Fibroblast of the aortic adventitia (primary cell): ENCODE data around the gene CLMP. TPM values are rescaled to one million over a fixed set of nuclear protein-coding genes. Genes with fewer than 3 reads are reported as not detected.

Experiments
- DNase-seq: peaks from one replicate; pipeline ENCODE4 v3.0.0-alpha.2; 2010; ENCODE audit warnings: low read depth
- H3K4me3 ChIP-seq: 2 replicates; pipeline ENCODE4 v1.5.1; 2011; ENCODE audit warnings: low read depth, mild to moderate bottlenecking, control low read depth, low read length, moderate library complexity
- CTCF ChIP-seq: IDR thresholded peaks from 2 replicates; pipeline ENCODE4 v1.5.1; 2011; ENCODE audit warnings: mild to moderate bottlenecking, low read length, control low read depth, inconsistent platforms; ENCODE audit not compliant: insufficient read depth
- total RNA-seq: library from RNA; depleted of rRNA; stranded (reverse); fragments of >200 nt; gene quantifications from 2 replicates; pipeline ENCODE4 v1.2.3, GENCODE V29; 2012; ENCODE audit warnings: low replicate concordance

The CLMP gene
- total RNA-seq, 1 donor = 235 TPM

GRCh38 chr11:123073343-123074057 lies 121.5 kb downstream of the CLMP start:
- H3K4me3 ChIP-seq = no peak overlapping the region
- no peak for TF ChIP-seq CTCF
- no peak for DNase-seq

- no peak for DNase-seq
- no peak for TF ChIP-seq CTCF
- no peak overlapping the region for H3K4me3 ChIP-seq
Measured at GRCh38 chr11:123072762-123073161, 122.3 kb downstream of the CLMP start.

- TF ChIP-seq CTCF = no peak
- DNase-seq = no peak
Measured at GRCh38 chr11:123072332-123072761, 122.7 kb downstream of the CLMP start.

GRCh38 chr11:123069908-123070821 lies 124.9 kb downstream of the CLMP start:
- TF ChIP-seq CTCF = no peak
- H3K4me3 ChIP-seq = peak overlapping the region; percentile 5
- peak; percentile 42 for DNase-seq

More at GRCh38 chr11:123072332-123072761, 122.7 kb downstream of the CLMP start:
- no peak overlapping the region for H3K4me3 ChIP-seq

GRCh38 chr11:123065621-123066020 lies 129.4 kb downstream of the CLMP start:
- H3K4me3 ChIP-seq = no peak overlapping the region
- TF ChIP-seq CTCF = no peak
- peak; percentile 76 for DNase-seq

GRCh38 chr11:123063826-123064657 lies 131.0 kb downstream of the CLMP start:
- DNase-seq = peak; percentile 76
- no peak for TF ChIP-seq CTCF

More at GRCh38 chr11:123063826-123064657, 131.0 kb downstream of the CLMP start:
- H3K4me3 ChIP-seq = peak overlapping the region; percentile 81
